ENCODE measurements around the gene PLET1. TPM values are rescaled to one million over a fixed set of nuclear protein-coding genes. Genes with fewer than 3 reads are reported as not detected.

The PLET1 gene
- total and polyA plus RNA-seq, 2 donors (not counting 3 experiments of a cell fraction or from before 2014, with no cell fraction given), result not detected

DNA sequence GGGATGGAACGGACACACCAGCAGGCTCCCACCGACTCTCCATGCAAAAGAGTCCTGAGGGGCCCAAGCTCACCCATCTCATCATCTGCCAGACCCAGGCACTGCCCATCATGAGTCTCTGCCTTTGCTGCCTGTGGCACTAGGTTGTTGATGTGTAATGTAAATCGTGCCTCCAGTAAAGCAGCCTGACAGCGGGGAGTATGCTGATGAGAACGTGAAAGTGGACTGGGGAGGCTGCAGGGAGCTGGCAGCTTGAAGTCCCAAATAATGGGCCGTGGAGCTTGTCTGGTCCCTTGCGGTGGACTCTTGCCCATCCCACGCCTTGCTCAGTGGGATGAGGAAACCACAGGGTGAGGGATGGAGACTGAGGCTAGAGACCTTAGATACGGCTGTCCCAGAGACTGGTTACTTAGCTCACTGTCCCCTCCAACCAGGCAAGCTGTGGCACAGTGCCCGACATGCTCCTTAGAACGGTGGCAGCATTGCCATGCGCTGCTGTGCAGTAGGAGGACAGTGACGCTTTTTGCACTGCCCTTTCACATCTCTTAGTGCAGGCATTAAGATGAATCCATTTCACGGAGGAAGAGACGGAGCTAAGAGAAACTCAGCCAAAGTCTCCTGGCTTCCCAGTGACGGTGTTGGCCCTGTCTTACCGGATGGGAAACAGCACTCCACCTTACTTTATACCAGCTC, 39.6 kb upstream of the PLET1 start:
- BruUV-seq (replicated peaks), result no TSS peak
- TF ChIP-seq FOS (IDR thresholded peaks at IDR 0.05; ENCODE audit: borderline replicate concordance, insufficient read depth, low read length) (no peak), GATA2 (IDR thresholded peaks at IDR 0.05; ENCODE audit: insufficient read depth, insufficient read length, low read depth, low read length) (no peak), POLR2AphosphoS5 (IDR thresholded peaks at IDR 0.05; ENCODE audit: insufficient read depth, low read depth, low read length) (no peak), EZH2 (IDR thresholded peaks at IDR 0.05; ENCODE audit: borderline replicate concordance, low read depth, low read length, severe bottlenecking) (no peak)
- TF ChIP-seq, protein P1, sequence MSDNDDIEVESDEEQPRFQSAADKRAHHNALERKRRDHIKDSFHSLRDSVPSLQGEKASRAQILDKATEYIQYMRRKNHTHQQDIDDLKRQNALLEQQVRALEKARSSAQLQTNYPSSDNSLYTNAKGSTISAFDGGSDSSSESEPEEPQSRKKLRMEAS (IDR thresholded peaks at IDR 0.05; ENCODE audit: insufficient read depth, insufficient read length), result no peak
- ChIA-PET POLR2A (no interaction called here), CTCF (interaction anchor here (0.9 to 1.3 kb wide), 4 partner anchors 20 to 288 kb away, joined by 3 read pairs; no protein-coding TSS in a partner anchor)
- intact Hi-C loops (cut with micrococcal nuclease), result no loop called here
- Histone ChIP-seq H3K9me1 (replicated peaks; ENCODE audit: control insufficient read depth, extremely low read depth, insufficient read depth, low read length) (no peaks in the 10 kb centered on the region), H3K4me3 (replicated peaks in 1 of 3; ENCODE audit: insufficient read depth in 1 of 3, low read depth in 1 of 3, low read length in 3 of 3) (no peak overlapping the region), H3K4me2 (ENCODE audit: insufficient read depth, low read length) (no peak overlapping the region), H3K79me2 (ENCODE audit: control insufficient read depth, insufficient read depth, low read length) (no peaks in the 10 kb centered on the region), H2AFZ (ENCODE audit: low read depth, low read length) (no peak overlapping the region), H3K4me1 (ENCODE audit: control insufficient read depth, extremely low read depth, insufficient read depth, low read length) (no peaks in the 10 kb centered on the region), H3K9me3 (replicated peaks; ENCODE audit: control insufficient read depth, insufficient read depth, low read length) (no peaks in the 10 kb centered on the region), H3K36me3 (ENCODE audit: control insufficient read depth in 2 of 2, extremely low read depth in 1 of 2, insufficient read depth in 2 of 2, low read length in 2 of 2) (no peaks in the 10 kb centered on the region), H3K27me3 (ENCODE audit: control insufficient read depth in 2 of 2, insufficient read depth in 2 of 2, low read length in 2 of 2) (no peaks in the 10 kb centered on the region), H3K9ac (replicated peaks; ENCODE audit: extremely low read depth, insufficient read depth, low read length) (no peak overlapping the region), H3K27ac (ENCODE audit: insufficient read depth, low read depth, low read length) (no peak overlapping the region), H4K20me1 (replicated peaks; ENCODE audit: control insufficient read depth, extremely low read depth, insufficient read depth, low read length) (no peaks in the 10 kb centered on the region)
- FAIRE-seq (no peak), DNase-seq (ENCODE audit: low read depth, low spot score) (no peak)
- dilution Hi-C loops (cut with MboI; ENCODE audit: extremely low pct_ligation_motif_present, low sequenced_read_pairs), result no loop called here

DNA sequence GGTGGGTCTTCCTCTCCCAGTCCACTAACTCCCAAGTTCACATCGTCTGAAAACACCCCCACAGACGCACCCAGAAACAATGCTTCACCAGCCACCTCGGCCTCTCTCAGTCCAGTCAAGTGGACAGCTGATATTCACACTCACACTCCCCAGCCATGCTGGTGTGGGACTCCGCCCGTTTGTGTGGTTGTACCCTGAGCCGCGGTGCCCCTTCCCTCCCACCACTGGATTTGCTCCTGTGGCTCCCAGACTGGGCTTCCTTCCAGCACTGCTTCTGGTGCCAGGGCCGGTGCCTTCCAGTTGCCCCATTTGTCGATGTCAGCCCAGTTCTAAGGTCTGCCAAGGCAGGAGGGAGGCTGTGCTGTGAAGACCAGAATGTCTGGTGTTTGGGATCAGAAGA, 37.9 kb upstream of the PLET1 start:
- no peaks in the 10 kb centered on the region for H4K20me1 ChIP-seq (replicated peaks; ENCODE audit: control insufficient read depth, extremely low read depth, insufficient read depth, low read length)
- no peak overlapping the region for H3K9ac ChIP-seq (replicated peaks; ENCODE audit: extremely low read depth, insufficient read depth, low read length)
- H3K27me3 ChIP-seq (ENCODE audit: control insufficient read depth in 2 of 2, insufficient read depth in 2 of 2, low read length in 2 of 2), result no peaks in the 10 kb centered on the region
- H3K4me1 ChIP-seq (ENCODE audit: control insufficient read depth, extremely low read depth, insufficient read depth, low read length), result peaks cover 4% of the 10 kb centered on the region
- H2AFZ ChIP-seq (ENCODE audit: low read depth, low read length), result no peak overlapping the region
- no peaks in the 10 kb centered on the region for H3K36me3 ChIP-seq (ENCODE audit: control insufficient read depth in 2 of 2, extremely low read depth in 1 of 2, insufficient read depth in 2 of 2, low read length in 2 of 2)
- no peak overlapping the region for H3K27ac ChIP-seq (ENCODE audit: insufficient read depth, low read depth, low read length)
- H3K4me2 ChIP-seq (ENCODE audit: insufficient read depth, low read length), result no peak overlapping the region
- DNase-seq (ENCODE audit: low read depth, low spot score) (no peak), FAIRE-seq (no peak)
- no peaks in the 10 kb centered on the region for H3K9me1 ChIP-seq (replicated peaks; ENCODE audit: control insufficient read depth, extremely low read depth, insufficient read depth, low read length)
- H3K4me3 ChIP-seq (replicated peaks in 1 of 3; ENCODE audit: insufficient read depth in 1 of 3, low read depth in 1 of 3, low read length in 3 of 3), result no peak overlapping the region
- no TSS peak for BruUV-seq (replicated peaks)
- CTCF ChIA-PET, result interaction anchor here (1.3 kb wide), 1 partner anchor 19 kb away, joined by 3 read pairs; no protein-coding TSS in a partner anchor
- dilution Hi-C loops (cut with MboI; ENCODE audit: extremely low pct_ligation_motif_present, low sequenced_read_pairs), result no loop called here
- H3K9me3 ChIP-seq (replicated peaks; ENCODE audit: control insufficient read depth, insufficient read depth, low read length), result no peaks in the 10 kb centered on the region
- POLR2A ChIA-PET, result no interaction called here
- intact Hi-C loops (cut with micrococcal nuclease), result loop anchor here (10.0 kb wide), 1 partner anchor 496 kb away; no protein-coding TSS in a partner anchor
- no peaks in the 10 kb centered on the region for H3K79me2 ChIP-seq (ENCODE audit: control insufficient read depth, insufficient read depth, low read length)
- TF ChIP-seq POLR2AphosphoS5 (IDR thresholded peaks at IDR 0.05; ENCODE audit: insufficient read depth, low read depth, low read length) (no peak), EZH2 (IDR thresholded peaks at IDR 0.05; ENCODE audit: borderline replicate concordance, low read depth, low read length, severe bottlenecking) (no peak)
- TF ChIP-seq, protein P2, sequence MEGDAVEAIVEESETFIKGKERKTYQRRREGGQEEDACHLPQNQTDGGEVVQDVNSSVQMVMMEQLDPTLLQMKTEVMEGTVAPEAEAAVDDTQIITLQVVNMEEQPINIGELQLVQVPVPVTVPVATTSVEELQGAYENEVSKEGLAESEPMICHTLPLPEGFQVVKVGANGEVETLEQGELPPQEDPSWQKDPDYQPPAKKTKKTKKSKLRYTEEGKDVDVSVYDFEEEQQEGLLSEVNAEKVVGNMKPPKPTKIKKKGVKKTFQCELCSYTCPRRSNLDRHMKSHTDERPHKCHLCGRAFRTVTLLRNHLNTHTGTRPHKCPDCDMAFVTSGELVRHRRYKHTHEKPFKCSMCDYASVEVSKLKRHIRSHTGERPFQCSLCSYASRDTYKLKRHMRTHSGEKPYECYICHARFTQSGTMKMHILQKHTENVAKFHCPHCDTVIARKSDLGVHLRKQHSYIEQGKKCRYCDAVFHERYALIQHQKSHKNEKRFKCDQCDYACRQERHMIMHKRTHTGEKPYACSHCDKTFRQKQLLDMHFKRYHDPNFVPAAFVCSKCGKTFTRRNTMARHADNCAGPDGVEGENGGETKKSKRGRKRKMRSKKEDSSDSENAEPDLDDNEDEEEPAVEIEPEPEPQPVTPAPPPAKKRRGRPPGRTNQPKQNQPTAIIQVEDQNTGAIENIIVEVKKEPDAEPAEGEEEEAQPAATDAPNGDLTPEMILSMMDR (IDR thresholded peaks at IDR 0.05; ENCODE audit: extremely low read depth in 1 of 2, insufficient read depth in 1 of 2, low read depth in 1 of 2, low read length in 2 of 2), result no peak

Data from endothelial cell of umbilical vein (primary cell).